Stimulated activated CD4-positive, alpha-beta T cell treated with anti-CD3 and anti-CD28 coated beads, Interleukin-2, amount 100 ng/mL, for 48 hours (primary cell): ENCODE measurements around the gene SLC39A11.
"Not testable (repeated sequence)": the region's sequence is repeated elsewhere in the genome, so short reads cannot be mapped to it uniquely, and the experiment has no call there.

Experiments used
- DNase-seq, 2 donors: peaks; one replicate each; pipeline ENCODE4 v3.0.0-alpha.2; 2020

SLC39A11 gene

GRCh38 chr17:72858826-72859495 is 233.5 kb downstream of the SLC39A11 start:
- no peak for DNase-seq

DNA sequence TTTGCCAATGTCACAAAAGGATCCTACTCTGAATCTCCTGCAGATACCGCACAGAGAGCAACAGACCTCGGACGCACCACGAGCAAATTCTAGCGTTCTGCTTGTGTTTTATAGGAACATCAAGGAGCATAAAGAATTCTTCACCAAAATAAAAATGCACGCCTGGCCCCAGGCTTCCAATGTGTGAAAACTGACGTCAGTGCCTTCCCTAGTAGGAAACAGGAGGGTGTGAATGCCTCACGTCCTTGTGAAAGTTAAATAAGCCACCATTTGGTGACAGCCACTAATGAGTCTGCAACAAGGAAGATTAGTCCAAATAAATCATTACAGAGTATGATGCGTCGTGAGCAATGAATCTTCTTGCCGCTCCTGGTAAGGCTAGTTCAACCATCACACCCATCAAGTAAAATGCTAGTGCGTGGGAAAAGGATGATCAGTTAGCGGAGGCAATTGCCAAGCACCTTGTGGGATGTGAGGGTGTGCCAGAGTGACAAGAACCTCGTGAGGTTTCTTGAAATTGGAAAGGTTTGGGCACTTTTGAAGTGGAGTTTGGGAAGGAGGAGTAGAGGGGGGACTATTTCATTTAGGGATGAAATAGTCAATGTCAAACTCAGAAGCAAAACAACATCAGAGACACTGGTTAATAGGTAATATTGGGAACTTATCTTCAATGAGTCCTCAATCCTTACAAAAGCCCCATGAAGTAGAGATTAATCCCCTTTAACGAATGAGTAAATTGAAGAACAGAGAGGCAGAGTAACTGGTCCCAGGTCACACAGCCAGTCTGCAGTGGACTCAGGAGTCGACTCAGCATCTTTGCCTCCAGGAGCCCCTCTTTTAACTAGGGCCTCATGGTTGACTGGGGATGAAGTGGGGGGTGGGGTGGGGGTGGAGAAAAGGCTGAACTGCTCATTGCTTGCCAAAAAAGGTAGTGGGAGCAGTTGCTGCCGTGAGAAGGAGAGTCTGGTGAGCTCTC is 238.8 kb downstream of the SLC39A11 start:
- DNase-seq = no peak

DNA sequence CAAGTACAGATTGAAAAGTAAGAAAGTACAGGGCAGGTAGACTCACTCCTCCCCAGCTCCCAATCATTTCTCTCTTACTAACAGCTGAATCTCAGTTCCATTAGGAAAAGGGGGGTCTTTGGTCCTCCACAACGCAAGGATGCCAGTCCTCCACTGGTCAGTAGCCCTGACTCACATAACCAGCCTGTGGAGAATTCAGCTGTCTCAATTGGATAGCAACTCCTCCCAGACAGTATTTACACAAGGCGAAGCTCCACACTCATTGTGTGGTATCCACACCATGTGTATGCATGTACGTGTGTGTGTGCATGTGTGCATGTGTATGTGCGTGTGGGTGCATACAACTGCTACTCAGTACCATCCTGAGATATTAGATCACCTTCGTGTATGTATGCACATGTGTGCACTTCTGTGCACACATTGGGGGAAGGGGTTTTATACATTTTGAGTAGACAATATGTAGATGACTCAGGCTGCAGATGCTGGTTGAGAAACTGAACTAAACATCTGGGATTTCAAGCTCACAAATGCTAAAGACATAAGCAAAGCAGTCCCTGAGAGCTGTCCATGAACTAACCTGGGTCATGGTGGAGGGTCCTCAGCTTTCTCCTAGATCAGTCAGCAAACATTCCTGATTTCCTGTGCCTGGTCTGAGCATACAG is 240.1 kb downstream of the SLC39A11 start:
- no peak for DNase-seq

DNA sequence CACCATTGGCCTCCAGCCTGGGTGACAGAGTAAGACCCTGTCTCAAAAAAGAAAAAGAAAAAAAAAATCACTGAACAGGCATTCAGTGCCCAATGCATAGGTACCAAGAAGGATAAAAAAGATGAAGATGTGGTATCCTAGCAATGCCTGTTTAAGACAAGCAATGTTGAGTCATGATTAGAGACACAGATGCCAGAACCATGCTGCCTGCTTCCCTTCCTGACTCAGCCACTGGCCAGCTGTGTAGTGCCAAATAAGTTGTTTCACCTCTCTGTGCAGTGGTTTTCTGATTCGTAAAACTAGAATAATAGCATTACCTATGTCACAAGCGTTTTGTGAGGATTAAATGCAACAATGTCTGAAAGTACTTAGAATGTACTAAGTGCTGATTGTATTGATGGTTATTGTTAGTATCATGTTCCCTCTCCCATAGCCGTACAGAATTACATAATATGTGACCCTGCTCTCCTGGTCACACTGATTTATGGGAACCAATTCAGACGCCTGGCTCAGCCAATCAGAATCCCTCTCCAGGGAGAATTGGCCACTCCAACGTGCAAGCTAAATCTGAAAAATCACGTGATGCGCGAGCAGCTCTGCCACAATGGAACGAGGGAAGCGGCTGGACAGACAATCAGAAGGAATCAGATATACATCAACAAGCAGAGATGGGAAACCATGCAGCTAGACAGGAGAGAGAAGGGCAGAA is 241.9 kb downstream of the SLC39A11 start:
- no peak for DNase-seq

GRCh38 chr17:72846399-72846798 is 246.1 kb downstream of the SLC39A11 start:
- no peak for DNase-seq

DNA sequence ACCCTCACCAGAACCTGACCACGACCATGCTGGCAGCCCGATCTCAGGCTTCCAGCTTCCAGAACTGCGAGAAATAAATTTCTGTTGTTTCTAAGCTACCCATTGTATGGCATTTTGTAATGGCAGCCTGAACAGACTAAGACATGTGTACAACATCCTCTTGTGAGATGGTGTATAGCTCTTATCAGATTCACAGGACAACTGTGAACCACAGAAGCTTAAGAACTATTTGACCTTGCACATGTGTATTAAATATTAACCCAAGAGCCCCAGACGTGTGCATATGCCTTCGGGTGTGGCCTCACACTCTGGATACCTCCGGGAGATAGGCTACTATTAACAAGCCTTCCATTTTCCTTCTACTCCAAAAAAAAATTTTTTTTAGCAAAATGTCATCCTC is 248.9 kb downstream of the SLC39A11 start:
- no peak for DNase-seq

DNA sequence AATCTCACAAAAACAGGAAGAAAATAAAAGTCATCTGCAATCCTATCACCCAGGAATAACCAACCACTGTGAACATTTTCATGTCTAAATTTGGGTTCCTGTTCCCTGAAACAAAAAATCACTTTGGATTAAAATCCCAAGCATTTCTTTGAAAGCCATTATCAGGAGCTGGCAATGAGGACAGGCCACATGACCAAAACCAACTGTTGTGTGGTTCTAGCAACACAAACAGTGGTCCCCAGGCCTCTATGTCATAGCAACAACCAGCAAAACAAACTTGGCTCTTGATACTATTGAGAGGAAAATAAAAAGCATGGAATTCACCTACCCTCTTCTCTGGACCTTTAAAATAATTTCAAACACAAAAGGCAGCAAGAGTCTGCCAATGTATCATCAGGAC is 252.5 kb downstream of the SLC39A11 start:
- DNase-seq = no peak

GRCh38 chr17:72839131-72839725 is 253.3 kb downstream of the SLC39A11 start:
- DNase-seq = no peak

DNA sequence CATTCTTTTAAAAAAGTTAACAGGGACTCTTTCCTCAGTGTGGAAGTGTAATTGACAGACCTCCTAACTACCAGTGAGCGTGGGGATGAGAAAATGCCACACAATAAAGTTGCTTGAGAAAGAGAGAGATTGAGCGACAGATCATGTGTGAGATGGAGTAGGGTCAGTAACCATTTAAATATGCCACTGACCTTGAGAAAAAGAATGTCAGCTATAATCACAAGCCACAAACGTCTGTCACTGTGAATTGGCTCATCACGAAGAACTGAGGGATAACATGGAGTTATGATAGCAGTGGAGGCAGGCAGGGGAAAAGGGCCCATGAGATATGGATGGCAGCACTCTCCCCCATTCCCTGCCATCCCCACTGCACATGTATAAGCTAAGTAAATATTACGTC is 253.9 kb downstream of the SLC39A11 start:
- DNase-seq = no peak

DNA sequence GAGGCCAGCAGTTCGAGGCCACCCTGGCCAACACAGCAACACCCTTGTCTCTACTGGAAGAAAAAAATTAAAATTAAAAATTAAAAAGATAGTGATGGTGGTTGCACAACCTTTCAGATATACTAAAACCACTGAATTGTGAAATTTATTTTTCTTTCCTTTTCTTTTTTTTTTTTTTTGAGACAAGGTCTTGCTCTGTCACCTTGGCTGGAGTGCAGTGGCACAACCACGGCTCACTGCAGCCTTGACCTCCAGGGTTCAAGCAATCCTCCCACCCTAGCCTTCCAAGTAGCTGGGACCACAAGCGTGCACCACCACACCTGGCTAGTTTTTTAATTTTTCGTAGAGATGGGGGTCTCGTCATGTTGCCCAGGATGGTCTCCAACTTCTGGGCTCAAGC is 254.4 kb downstream of the SLC39A11 start:
- no peak for DNase-seq

DNA sequence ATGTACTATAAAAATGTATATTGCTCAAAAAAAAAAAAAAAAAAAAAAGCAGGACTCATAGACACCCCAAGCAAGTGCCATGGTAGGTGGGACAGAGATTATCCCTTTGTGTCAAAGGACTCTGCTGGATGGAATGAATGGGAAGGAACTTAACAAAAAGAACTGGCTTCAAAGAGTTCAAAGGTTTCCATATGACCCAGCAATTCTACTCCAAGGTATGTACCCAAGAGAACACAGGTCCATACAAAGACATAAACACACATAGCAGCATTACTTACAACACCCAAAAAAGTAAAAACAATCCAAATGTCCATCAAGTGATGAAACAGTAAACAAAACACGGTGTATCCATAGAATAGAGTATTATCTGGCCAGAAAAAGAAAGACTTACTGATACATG is 255.2 kb downstream of the SLC39A11 start:
- DNase-seq = no peak

DNA sequence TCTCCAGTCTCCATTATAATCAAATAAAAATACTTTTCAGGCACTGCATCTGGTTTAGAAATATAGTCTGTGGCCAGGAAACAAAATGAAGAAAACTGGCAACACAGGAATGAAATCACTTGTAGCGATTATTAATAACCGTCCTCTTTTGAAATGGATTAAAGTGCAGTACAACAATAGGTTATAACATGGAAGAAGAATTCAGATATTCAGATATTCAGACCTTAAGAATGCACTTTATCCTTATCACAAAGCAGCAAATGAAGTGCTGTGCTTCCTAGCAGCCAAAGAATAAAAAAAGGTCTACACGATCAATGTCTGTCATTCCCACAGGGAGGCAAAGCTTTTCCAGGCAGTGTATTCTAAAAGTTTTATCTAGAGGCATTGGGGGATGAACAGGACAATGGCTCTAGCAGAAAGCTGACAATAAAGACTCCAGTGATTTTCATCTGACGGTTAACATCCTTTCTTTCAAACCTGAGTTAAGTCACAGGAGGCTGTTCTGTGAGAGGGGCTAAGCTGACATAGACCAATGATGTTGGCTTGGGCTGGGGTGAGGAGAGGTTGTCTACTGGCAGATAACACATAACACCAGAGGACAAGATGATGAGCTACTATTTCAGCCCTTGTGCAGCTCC is 259.2 kb downstream of the SLC39A11 start:
- DNase-seq = no peak

GRCh38 chr17:72832306-72832705 is 260.2 kb downstream of the SLC39A11 start:
- no peak for DNase-seq

DNA sequence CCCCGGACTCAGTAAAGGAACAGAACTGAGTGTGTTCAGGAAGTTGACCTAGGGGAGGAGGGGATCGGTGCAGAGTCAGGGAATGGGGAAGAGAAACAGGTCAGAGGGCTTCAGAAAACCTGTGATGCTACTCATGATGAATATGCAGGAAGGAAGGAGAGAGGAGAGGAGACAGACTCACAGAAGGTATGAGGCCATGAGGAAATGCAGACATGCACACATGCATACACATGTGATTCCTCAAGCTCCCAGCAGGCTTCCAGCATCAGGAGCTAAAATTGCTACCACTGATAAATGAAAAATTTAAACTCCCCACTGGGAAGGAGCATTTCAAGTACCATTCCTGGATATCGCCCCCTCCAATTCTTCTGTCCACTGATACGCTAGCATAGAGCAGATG is 262.6 kb downstream of the SLC39A11 start:
- DNase-seq = no peak

- DNase-seq = no peak
These were observed 265.9 kb downstream of the SLC39A11 start for GRCh38 chr17:72826602-72827001.

- not testable (repeated sequence) for DNase-seq
These were observed 266.4 kb downstream of the SLC39A11 start for GRCh38 chr17:72826059-72826458.

GRCh38 chr17:72825218-72825617 is 267.3 kb downstream of the SLC39A11 start:
- no peak for DNase-seq

DNA sequence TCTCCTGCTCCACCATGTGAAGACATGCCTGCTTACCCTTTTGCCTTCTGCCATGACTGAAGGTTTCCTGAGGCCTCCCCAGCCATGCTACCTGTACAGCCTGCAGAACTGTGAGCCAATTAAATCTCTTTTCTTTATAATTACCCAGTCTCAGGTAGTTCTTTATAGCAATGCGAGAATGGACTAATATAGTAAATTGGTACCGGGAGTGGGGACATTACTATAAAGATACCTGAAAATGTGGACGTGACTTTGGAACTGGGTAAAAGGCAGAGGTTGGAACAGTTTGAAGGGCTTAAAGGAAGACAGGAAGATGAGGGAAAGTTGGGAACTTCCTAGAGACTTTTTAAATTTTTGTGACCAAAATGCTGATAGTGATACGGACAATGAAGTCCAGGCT is 268.2 kb downstream of the SLC39A11 start:
- not testable (repeated sequence) for DNase-seq

DNA sequence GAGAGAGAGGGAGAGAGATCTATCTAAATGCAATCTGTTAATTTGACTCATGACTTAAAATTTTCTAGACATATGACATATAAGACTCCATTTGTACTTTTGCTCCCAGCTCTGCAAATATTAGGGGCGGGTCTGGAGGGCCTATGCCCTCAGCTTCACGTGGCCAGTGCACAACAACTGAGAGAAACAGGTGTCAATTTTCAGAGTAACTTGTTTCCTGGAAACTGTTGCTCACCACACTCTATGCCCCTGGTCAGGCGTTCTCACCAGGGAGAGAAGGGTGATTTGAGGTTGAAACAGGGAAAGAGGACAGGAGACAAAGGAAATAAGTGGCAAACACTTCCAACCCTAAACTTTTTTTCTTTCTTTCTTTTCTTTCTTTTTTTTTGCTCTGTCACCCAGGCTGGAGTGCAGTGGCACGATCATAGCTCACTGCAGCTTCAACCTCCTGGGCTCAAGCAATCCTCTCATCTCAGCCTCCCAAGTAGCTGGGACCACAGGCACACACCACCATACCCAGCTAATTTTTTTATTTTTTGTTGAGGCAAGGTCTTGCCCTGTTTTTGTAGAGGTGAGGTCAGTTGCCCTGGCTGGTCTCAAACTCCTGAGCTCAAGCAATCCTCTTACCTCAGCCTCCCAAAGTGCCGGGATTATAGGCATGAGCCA is 270.0 kb downstream of the SLC39A11 start:
- DNase-seq = no peak

DNA sequence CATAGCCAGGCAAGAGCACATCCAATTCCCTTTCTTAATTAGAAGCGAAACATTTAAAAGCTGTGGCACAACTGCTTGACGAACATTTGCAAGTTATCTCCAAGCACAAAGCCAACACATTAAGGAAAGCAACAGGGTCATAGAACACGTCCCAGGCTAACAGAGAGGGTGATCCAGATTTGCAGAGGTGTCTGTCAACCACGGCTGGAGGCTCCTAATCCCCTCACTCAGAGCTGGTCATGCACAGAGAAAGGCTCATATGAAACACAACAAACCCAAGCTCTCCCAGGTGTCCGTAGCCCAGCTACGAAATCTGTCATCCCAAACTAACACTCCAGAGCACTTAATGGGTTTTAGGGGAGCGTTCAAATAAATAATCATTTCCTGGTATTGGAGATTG is 276.1 kb downstream of the SLC39A11 start:
- no peak for DNase-seq

DNA sequence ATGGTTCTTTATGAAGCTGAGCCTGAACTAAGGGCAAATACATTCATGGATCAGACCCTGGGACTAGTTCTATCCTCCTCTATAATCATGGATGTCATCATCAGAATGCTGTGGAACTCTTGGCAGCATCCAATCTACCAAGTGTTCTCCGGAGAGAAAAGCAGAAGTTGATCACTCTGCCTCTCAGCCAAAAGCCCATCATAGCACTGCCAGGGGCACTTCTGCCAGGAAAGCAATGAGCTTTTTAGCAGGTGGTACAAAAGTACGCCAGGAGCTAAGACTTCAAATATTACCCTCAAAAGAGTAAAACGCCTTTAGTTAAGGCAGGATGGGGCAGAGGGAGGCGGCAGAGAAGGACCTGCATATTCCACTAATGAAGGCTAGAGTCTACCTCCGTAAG is 279.0 kb downstream of the SLC39A11 start:
- no peak for DNase-seq
